LNCaP clone FGC (cell line): ENCODE data around the gene KRTAP5-6.
"Not testable (repeated sequence)": the region's sequence is repeated elsewhere in the genome, so short reads cannot be mapped to it uniquely, and the experiment has no call there.

Experiments
- DNase-seq: peaks from one replicate; pipeline ENCODE4 v3.0.0-alpha.2; 2011; ENCODE audit warnings: low read depth
- H3K4me3 ChIP-seq: 2 replicates; pipeline ENCODE4 v1.5.1; 2011; ENCODE audit warnings: mild to moderate bottlenecking, low read depth, low read length, control low read depth
- TF ChIP-seq, protein P1 (sequence below): IDR thresholded peaks from 2 replicates; pipeline ENCODE4 v1.5.1; 2012; ENCODE audit warnings: mild to moderate bottlenecking; ENCODE audit not compliant: control insufficient read depth, insufficient read depth; ENCODE audit errors: extremely low read depth

KRTAP5-6 gene

DNA sequence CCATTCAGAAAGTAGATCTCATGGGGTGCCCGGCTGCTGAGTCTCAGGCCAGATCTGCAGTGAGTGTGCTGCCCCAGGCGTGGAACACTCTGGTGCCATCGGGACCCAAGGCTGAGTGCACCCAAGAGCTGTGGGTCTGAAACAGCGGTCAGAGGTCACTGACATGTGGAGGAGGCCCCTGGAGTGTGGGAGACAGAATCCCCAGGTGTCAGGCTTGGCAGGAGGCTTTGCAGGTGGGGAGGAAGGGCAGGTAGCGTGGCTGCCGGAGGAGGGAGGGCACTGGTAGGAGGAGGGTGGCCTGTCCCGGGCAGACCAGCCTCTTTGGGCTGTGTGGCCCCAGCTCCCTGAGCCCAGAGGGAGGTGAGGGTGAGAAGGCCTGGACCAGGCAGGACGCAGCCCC, 31.7 kb upstream of the KRTAP5-6 start:
- H3K4me3 ChIP-seq: no peak overlapping the region
- TF ChIP-seq, protein P1, sequence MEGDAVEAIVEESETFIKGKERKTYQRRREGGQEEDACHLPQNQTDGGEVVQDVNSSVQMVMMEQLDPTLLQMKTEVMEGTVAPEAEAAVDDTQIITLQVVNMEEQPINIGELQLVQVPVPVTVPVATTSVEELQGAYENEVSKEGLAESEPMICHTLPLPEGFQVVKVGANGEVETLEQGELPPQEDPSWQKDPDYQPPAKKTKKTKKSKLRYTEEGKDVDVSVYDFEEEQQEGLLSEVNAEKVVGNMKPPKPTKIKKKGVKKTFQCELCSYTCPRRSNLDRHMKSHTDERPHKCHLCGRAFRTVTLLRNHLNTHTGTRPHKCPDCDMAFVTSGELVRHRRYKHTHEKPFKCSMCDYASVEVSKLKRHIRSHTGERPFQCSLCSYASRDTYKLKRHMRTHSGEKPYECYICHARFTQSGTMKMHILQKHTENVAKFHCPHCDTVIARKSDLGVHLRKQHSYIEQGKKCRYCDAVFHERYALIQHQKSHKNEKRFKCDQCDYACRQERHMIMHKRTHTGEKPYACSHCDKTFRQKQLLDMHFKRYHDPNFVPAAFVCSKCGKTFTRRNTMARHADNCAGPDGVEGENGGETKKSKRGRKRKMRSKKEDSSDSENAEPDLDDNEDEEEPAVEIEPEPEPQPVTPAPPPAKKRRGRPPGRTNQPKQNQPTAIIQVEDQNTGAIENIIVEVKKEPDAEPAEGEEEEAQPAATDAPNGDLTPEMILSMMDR: no peak
- no peak for DNase-seq

DNA sequence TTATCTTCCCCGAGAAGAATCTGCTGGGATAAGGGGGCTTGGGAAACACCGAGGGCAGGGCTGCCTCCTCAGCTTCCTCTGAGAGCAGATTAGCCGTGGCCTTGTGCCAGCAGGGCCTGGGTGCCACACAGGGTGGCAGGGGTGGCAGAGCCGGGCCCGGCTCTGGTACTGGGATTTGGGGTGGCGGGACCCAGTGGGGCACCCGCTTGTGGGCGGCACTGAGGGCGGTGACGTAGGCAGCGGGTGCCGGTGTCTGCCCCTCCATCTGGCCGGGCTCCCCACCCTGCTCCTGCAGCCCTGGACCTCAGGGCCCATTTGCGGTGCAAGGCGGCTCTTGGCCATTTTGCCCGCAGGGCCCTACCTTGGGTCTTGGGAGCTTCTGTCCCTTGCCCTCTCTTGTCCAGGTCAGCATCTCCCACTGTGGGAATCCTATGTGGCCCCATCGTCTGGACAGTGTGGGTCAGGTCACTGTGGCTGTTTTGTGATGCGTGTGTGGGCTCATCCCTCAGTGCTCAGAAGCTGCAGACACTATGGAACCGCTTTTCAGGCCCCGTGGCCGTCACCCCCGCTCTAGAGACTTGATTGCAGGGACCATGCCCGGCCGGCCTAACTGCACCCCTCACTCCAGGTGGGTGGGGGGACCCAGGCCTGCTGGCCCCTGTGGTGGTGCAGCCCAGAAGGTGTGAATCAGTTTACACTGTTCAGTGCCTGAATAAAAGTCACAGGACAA, 29.7 kb upstream of the KRTAP5-6 start:
- TF ChIP-seq, protein P1: no peak
- no peak overlapping the region for H3K4me3 ChIP-seq
- DNase-seq: no peak

DNA sequence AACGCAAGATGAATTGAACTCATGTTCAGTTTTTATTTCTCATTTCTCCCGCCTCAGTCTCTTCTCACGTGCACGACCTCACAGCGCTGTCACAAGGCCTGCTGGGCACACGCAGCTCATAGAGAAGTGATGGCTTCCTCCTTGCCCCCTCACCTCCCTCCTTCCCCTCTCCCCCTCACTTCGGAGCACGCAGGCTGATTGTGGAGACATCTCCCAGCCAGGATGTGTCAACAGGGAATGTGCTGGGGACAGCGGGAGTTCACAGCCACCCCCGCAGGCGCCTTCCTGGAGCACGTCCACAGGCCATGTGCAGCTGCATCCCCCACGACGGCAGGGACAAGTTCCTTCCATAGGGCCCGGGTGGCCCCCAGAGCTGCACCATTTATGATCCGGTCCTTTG, 29.1 kb upstream of the KRTAP5-6 start:
- DNase-seq: no peak

DNA sequence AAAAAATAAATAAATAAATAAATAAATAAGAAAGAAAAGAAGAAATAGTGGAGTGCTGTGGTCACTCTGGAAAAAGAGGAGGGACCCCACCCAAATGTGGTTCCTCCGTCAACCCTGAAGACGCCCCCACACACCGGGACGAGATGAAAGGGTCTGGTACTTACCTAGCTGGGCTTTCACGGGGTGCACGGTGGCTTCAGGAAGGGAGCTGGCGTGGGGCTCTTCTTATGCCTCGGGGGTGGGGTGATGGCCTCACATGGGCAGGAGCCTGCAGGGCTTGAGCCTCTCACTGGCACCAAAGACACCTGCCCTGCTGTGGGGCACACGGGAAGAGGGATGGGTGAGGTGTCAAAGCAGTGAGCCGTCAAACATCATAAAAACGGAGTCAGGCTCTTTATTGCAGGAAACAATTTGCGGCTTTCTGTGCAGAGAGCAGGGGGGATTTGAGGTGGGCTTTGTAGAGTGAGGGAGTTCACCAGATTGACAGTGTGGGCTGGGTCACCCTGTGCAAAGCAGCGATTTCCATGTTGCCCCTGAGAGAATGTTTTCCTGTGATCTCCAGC, 28.0 kb upstream of the KRTAP5-6 start:
- no peak overlapping the region for H3K4me3 ChIP-seq
- DNase-seq: no peak
- TF ChIP-seq, protein P1: no peak

More for the DNA sequence above, 29.1 kb upstream of the KRTAP5-6 start:
- TF ChIP-seq, protein P1: no peak
- no peak overlapping the region for H3K4me3 ChIP-seq

DNA sequence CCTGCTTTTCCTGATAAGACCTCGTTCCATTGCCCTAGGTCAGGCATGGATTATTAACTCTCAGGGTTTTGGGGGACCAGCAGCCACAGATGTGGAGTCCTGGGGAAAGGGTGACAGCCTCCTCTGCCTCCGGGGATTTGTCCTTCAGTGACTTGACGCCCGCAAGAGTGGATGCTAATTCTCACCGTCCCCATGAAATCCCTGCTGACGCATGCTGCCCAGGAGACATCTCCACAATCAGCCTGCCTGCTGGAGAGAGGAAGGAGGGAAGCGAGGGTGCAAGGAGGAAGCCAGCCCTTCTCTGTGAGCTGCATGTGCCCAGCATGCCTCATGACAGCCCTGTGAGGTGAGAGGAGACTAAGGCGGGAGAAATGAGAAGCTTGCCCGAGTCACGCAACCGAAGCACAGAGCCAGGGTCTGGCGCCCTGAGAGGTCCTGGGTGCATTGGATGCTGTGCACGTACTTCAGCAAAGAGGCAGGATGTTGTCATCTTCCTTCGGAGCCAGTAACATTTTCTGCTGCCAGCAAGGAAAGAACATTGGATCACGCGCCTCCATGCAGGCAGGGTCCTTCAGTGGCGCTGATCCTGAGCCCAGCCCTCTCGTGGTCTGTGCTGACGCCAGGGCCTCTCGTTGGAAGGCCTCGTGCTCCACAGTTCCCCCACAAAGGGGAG, 27.3 kb upstream of the KRTAP5-6 start:
- TF ChIP-seq, protein P1: no peak
- H3K4me3 ChIP-seq: no peak overlapping the region
- DNase-seq: no peak

DNA sequence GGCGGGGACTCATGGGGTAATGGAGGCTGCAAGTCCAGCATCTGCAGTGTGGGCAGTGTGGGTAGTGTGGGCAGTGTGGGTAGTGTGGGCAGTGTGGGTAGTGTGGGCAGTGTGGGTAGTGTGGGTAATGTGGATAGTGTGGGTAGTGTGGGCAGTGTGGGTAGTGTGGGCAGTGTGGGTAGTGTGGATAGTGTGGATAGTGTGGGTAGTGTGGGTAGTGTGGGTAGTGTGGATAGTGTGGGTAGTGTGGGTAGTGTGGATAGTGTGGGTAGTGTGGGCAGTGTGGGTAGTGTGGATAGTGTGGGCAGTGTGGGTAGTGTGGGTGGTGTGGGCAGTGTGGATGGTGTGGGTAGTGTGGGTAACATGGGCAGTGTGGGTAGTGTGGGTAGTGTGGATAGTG, 26.5 kb upstream of the KRTAP5-6 start:
- DNase-seq, H3K4me3 ChIP-seq: not testable (repeated sequence)

DNA sequence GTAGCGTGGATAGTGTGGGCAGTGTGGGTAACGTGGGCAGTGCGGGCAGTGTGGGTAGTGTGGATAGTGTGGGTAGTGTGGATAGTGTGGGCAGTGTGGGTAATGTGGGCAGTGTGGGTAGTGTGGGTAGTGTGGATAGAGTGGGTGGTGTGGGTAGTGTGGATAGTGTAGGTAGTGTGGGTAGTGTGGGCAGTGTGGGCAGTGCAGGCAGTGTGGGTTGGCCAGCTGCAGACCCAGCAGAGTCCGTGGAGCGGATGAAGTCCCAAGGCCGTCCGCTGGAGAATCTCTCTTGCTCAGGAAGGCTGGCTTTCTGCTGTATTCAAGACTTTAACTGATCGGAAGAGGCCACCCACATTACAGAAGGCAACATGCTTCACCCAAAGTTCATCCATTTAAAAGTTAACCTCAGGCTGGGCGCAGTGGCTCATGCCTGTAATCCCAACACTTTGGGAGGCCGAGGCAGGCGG, 26.1 kb upstream of the KRTAP5-6 start:
- H3K4me3 ChIP-seq: no peak overlapping the region
- DNase-seq: no peak
- TF ChIP-seq, protein P1: no peak
